ENCODE results near the gene INIP.

Gene INIP

GRCh38 chr9:112712678-112713077 lies 5.2 kb downstream of the INIP start:
- Histone ChIP-seq H3K79me2 (ENCODE audit: low read length) (peaks cover 11% of the 10 kb centered on the region), H3K27ac (ENCODE audit: low read length) (no peak overlapping the region), H3K4me2 (ENCODE audit: low read length) (no peak overlapping the region), H3K36me3 (replicated peaks; ENCODE audit: low read depth, low read length) (peaks cover 4% of the 10 kb centered on the region), H3K4me1 (ENCODE audit: low read length) (peaks cover 5% of the 10 kb centered on the region), H4K20me1 (ENCODE audit: insufficient read depth, low read length) (no peaks in the 10 kb centered on the region), H3K9ac (ENCODE audit: low read length) (no peak overlapping the region), H3K4me3 (ENCODE audit: low read length) (no peak overlapping the region), H3K27me3 (ENCODE audit: low read depth, low read length) (no peaks in the 10 kb centered on the region), H2AFZ (ENCODE audit: low read depth, low read length) (no peak overlapping the region), H3K9me3 (ENCODE audit: insufficient read depth, low read length) (no peaks in the 10 kb centered on the region)
- TF ChIP-seq CTCF (IDR thresholded peaks at IDR 0.05; ENCODE audit: low read depth, low read length) (no peak), EZH2phosphoT487 (IDR thresholded peaks at IDR 0.05; ENCODE audit: low read depth) (no peak)

GRCh38 chr9:112711050-112711689 lies 6.7 kb downstream of the INIP start:
- Histone ChIP-seq H3K9me3 (ENCODE audit: insufficient read depth, low read length) (no peaks in the 10 kb centered on the region), H3K4me3 (ENCODE audit: low read length) (no peak overlapping the region), H2AFZ (ENCODE audit: low read depth, low read length) (no peak overlapping the region), H3K27me3 (ENCODE audit: low read depth, low read length) (no peaks in the 10 kb centered on the region), H3K4me1 (ENCODE audit: low read length) (no peaks in the 10 kb centered on the region), H3K79me2 (ENCODE audit: low read length) (no peaks in the 10 kb centered on the region), H4K20me1 (ENCODE audit: insufficient read depth, low read length) (no peaks in the 10 kb centered on the region), H3K4me2 (ENCODE audit: low read length) (no peak overlapping the region), H3K9ac (ENCODE audit: low read length) (no peak overlapping the region), H3K36me3 (replicated peaks; ENCODE audit: low read depth, low read length) (peaks cover 4% of the 10 kb centered on the region), H3K27ac (ENCODE audit: low read length) (no peak overlapping the region)
- TF ChIP-seq CTCF (IDR thresholded peaks at IDR 0.05; ENCODE audit: low read depth, low read length) (peak; percentile 47), EZH2phosphoT487 (IDR thresholded peaks at IDR 0.05; ENCODE audit: low read depth) (no peak)

GRCh38 chr9:112705768-112706427 lies 12.0 kb downstream of the INIP start:
- Histone ChIP-seq H3K79me2 (ENCODE audit: low read length) (no peaks in the 10 kb centered on the region), H3K4me2 (ENCODE audit: low read length) (no peak overlapping the region), H3K27ac (ENCODE audit: low read length) (no peak overlapping the region), H3K4me1 (ENCODE audit: low read length) (no peaks in the 10 kb centered on the region), H4K20me1 (ENCODE audit: insufficient read depth, low read length) (no peaks in the 10 kb centered on the region), H2AFZ (ENCODE audit: low read depth, low read length) (no peak overlapping the region), H3K9me3 (ENCODE audit: insufficient read depth, low read length) (no peaks in the 10 kb centered on the region), H3K27me3 (ENCODE audit: low read depth, low read length) (no peaks in the 10 kb centered on the region), H3K36me3 (replicated peaks; ENCODE audit: low read depth, low read length) (peaks cover 4% of the 10 kb centered on the region), H3K4me3 (ENCODE audit: low read length) (no peak overlapping the region), H3K9ac (ENCODE audit: low read length) (no peak overlapping the region)
- TF ChIP-seq EZH2phosphoT487 (IDR thresholded peaks at IDR 0.05; ENCODE audit: low read depth) = no peak
- TF ChIP-seq CTCF (IDR thresholded peaks at IDR 0.05; ENCODE audit: low read depth, low read length) = no peak

GRCh38 chr9:112703304-112703703 lies 14.6 kb downstream of the INIP start:
- no peaks in the 10 kb centered on the region for H4K20me1 ChIP-seq (ENCODE audit: insufficient read depth, low read length)
- H3K4me1 ChIP-seq (ENCODE audit: low read length) = no peaks in the 10 kb centered on the region
- H3K4me3 ChIP-seq (ENCODE audit: low read length) = no peak overlapping the region
- no peak overlapping the region for H3K27ac ChIP-seq (ENCODE audit: low read length)
- no peaks in the 10 kb centered on the region for H3K27me3 ChIP-seq (ENCODE audit: low read depth, low read length)
- no peak overlapping the region for H2AFZ ChIP-seq (ENCODE audit: low read depth, low read length)
- TF ChIP-seq EZH2phosphoT487 (IDR thresholded peaks at IDR 0.05; ENCODE audit: low read depth) = no peak
- TF ChIP-seq CTCF (IDR thresholded peaks at IDR 0.05; ENCODE audit: low read depth, low read length) = no peak
- no peak overlapping the region for H3K9ac ChIP-seq (ENCODE audit: low read length)
- H3K4me2 ChIP-seq (ENCODE audit: low read length) = no peak overlapping the region
- no peaks in the 10 kb centered on the region for H3K79me2 ChIP-seq (ENCODE audit: low read length)
- no peaks in the 10 kb centered on the region for H3K9me3 ChIP-seq (ENCODE audit: insufficient read depth, low read length)
- peaks cover 3% of the 10 kb centered on the region for H3K36me3 ChIP-seq (replicated peaks; ENCODE audit: low read depth, low read length)

Measured in OCI-LY3 (cell line).